Activated naive CD4-positive, alpha-beta T cell treated with anti-CD3 and anti-CD28 coated beads for 36 hours (primary cell): Measurements from ENCODE around the gene PDIK1L. TPM values are rescaled to one million over a fixed set of nuclear protein-coding genes. Genes with fewer than 3 reads are reported as not detected.
"Not testable (repeated sequence)": the region's sequence is repeated elsewhere in the genome, so short reads cannot be mapped to it uniquely, and the experiment has no call there.

Experiments
- CTCF ChIA-PET: fragments of 350-600 bp; sonication (Branson Sonifier 250); formaldehyde crosslinking; loops from one replicate; lab custom pipeline; 2021; ENCODE audit warnings: antibody characterized with exemption; lab: Charles Lee
- DNase-seq: peaks from one replicate; pipeline ENCODE4 v3.0.0-alpha.2; 2020
- H3K27ac Mint-ChIP-seq: one replicate; pipeline ENCODE4 v1.8.0; 2021; ENCODE audit warnings: mild to moderate bottlenecking, mixed read lengths
- H3K27me3 Mint-ChIP-seq: one replicate; pipeline ENCODE4 v1.8.0; 2021; ENCODE audit warnings: low read depth, mixed read lengths
- H3K36me3 Mint-ChIP-seq: one replicate; pipeline ENCODE4 v1.8.0; 2021; ENCODE audit warnings: low read depth, mixed read lengths
- H3K4me1 Mint-ChIP-seq: one replicate; pipeline ENCODE4 v1.8.0; 2021; ENCODE audit warnings: low read depth, mixed read lengths
- H3K4me3 Mint-ChIP-seq: one replicate; pipeline ENCODE4 v1.8.0; 2021; ENCODE audit warnings: mild to moderate bottlenecking, moderate library complexity, mixed read lengths
- H3K9me3 Mint-ChIP-seq: one replicate; pipeline ENCODE4 v1.8.0; 2021; ENCODE audit warnings: mixed read lengths
- intact Hi-C: fragments of 100-400 bp; cut with micrococcal nuclease; formaldehyde crosslinking; loops from one replicate; pipeline ENCODE4 v1.15.1; 2023
- total RNA-seq, 2 experiments: library from RNA; stranded (reverse); gene quantifications; one replicate each; pipeline ENCODE4 v1.2.3, GENCODE V29; 2021

The PDIK1L gene
- total RNA-seq, 2 experiments from 2014 or later, result 20.5 to 21.4 TPM

- H3K36me3 Mint-ChIP-seq, H3K4me1 Mint-ChIP-seq, H3K27ac Mint-ChIP-seq, DNase-seq, intact Hi-C loops, H3K4me3 Mint-ChIP-seq, CTCF ChIA-PET, H3K9me3 Mint-ChIP-seq: not testable (repeated sequence)
- H3K27me3 Mint-ChIP-seq, result peaks cover 13% of the 10 kb centered on the region
Measured at GRCh38 chr1:26093569-26093968, 18.1 kb upstream of the PDIK1L start.

GRCh38 chr1:26094076-26094669, 17.5 kb upstream of the PDIK1L start:
- Mint-ChIP-seq H3K4me3 (no peak overlapping the region), H3K36me3 (no peaks in the 10 kb centered on the region), H3K27me3 (peaks cover 13% of the 10 kb centered on the region), H3K27ac (no peak overlapping the region), H3K4me1 (no peaks in the 10 kb centered on the region), H3K9me3 (no peaks in the 10 kb centered on the region)
- CTCF ChIA-PET, result no interaction called here
- no peak for DNase-seq
- intact Hi-C loops, result no loop called here

- CTCF ChIA-PET, result no interaction called here
- no peaks in the 10 kb centered on the region for H3K36me3 Mint-ChIP-seq
- no peak for DNase-seq
- H3K4me3 Mint-ChIP-seq, result no peak overlapping the region
- H3K27ac Mint-ChIP-seq, result no peak overlapping the region
- no peaks in the 10 kb centered on the region for H3K4me1 Mint-ChIP-seq
- H3K27me3 Mint-ChIP-seq, result peaks cover 13% of the 10 kb centered on the region
- H3K9me3 Mint-ChIP-seq, result no peaks in the 10 kb centered on the region
- intact Hi-C loops, result no loop called here
Measured at GRCh38 chr1:26094677-26095383, 16.8 kb upstream of the PDIK1L start.

GRCh38 chr1:26096471-26096870, 15.2 kb upstream of the PDIK1L start:
- Mint-ChIP-seq H3K36me3 (no peaks in the 10 kb centered on the region), H3K4me1 (no peaks in the 10 kb centered on the region), H3K9me3 (no peaks in the 10 kb centered on the region), H3K27ac (no peak overlapping the region), H3K27me3 (peaks cover 7% of the 10 kb centered on the region), H3K4me3 (no peak overlapping the region)
- intact Hi-C loops, result no loop called here
- no peak for DNase-seq
- CTCF ChIA-PET, result interaction anchor here (2.0 kb wide), 1 partner anchor 49 kb away, joined by 9 read pairs; no protein-coding TSS in a partner anchor

- intact Hi-C loops, result no loop called here
- H3K36me3 Mint-ChIP-seq, result no peaks in the 10 kb centered on the region
- H3K4me1 Mint-ChIP-seq, result no peaks in the 10 kb centered on the region
- peaks cover 3% of the 10 kb centered on the region for H3K27me3 Mint-ChIP-seq
- DNase-seq, result no peak
- CTCF ChIA-PET, result interaction anchor here (2.0 kb wide), 1 partner anchor 47 kb away, joined by 9 read pairs; no protein-coding TSS in a partner anchor
- H3K27ac Mint-ChIP-seq, result no peak overlapping the region
- no peak overlapping the region for H3K4me3 Mint-ChIP-seq
- H3K9me3 Mint-ChIP-seq, result no peaks in the 10 kb centered on the region
Measured at GRCh38 chr1:26097696-26098095, 13.9 kb upstream of the PDIK1L start.

- H3K9me3 Mint-ChIP-seq, result no peaks in the 10 kb centered on the region
- intact Hi-C loops, result no loop called here
- H3K4me3 Mint-ChIP-seq, result no peak overlapping the region
- H3K27me3 Mint-ChIP-seq, result no peaks in the 10 kb centered on the region
- DNase-seq, result no peak
- no peaks in the 10 kb centered on the region for H3K36me3 Mint-ChIP-seq
- CTCF ChIA-PET, result interaction anchor here (1.0 kb wide), 1 partner anchor 9 kb away, joined by 3 read pairs; no protein-coding TSS in a partner anchor
- H3K4me1 Mint-ChIP-seq, result no peaks in the 10 kb centered on the region
- no peak overlapping the region for H3K27ac Mint-ChIP-seq
Measured at GRCh38 chr1:26098602-26099001, 13.0 kb upstream of the PDIK1L start.

GRCh38 chr1:26099780-26100179, 11.8 kb upstream of the PDIK1L start:
- Mint-ChIP-seq H3K9me3 (no peaks in the 10 kb centered on the region), H3K27ac (no peak overlapping the region), H3K4me1 (no peaks in the 10 kb centered on the region), H3K4me3 (no peak overlapping the region), H3K27me3 (no peaks in the 10 kb centered on the region), H3K36me3 (no peaks in the 10 kb centered on the region)
- intact Hi-C loops, result loop anchor here (10.0 kb wide), 1 partner anchor 295 kb away; no protein-coding TSS in a partner anchor
- DNase-seq, result no peak
- CTCF ChIA-PET, result interaction anchor here (0.6 to 1.7 kb wide), 7 partner anchors 27 to 317 kb away, joined by 3 to 7 read pairs (median 4); partner anchors contain the start of gene C1orf232

- CTCF ChIA-PET, result interaction anchor here (0.6 to 1.7 kb wide), 7 partner anchors 27 to 317 kb away, joined by 3 to 7 read pairs (median 4); partner anchors contain the start of gene C1orf232
- H3K4me3 Mint-ChIP-seq, H3K27ac Mint-ChIP-seq, H3K9me3 Mint-ChIP-seq, DNase-seq, H3K27me3 Mint-ChIP-seq, H3K4me1 Mint-ChIP-seq, H3K36me3 Mint-ChIP-seq: not testable (repeated sequence)
- intact Hi-C loops, result loop anchor here (10.0 kb wide), 1 partner anchor 295 kb away; no protein-coding TSS in a partner anchor
Measured at GRCh38 chr1:26100204-26100603, 11.4 kb upstream of the PDIK1L start.

- intact Hi-C loops, result loop anchor here (10.0 kb wide), 1 partner anchor 293 kb away; no protein-coding TSS in a partner anchor
- Mint-ChIP-seq H3K36me3 (no peaks in the 10 kb centered on the region), H3K27ac (no peak overlapping the region), H3K27me3 (no peaks in the 10 kb centered on the region), H3K9me3 (no peaks in the 10 kb centered on the region), H3K4me3 (no peak overlapping the region), H3K4me1 (peaks cover 4% of the 10 kb centered on the region)
- CTCF ChIA-PET, result interaction anchor here (0.9 to 7.8 kb wide), 8 partner anchors 21 to 220 kb away, joined by 3 to 143 read pairs (median 4); no protein-coding TSS in a partner anchor
- no peak for DNase-seq
Measured at GRCh38 chr1:26102119-26102518, 9.5 kb upstream of the PDIK1L start.

GRCh38 chr1:26102526-26102925, 9.1 kb upstream of the PDIK1L start:
- no peaks in the 10 kb centered on the region for H3K9me3 Mint-ChIP-seq
- intact Hi-C loops, result loop anchor here (10.0 kb wide), 1 partner anchor 292 kb away; no protein-coding TSS in a partner anchor
- DNase-seq, result no peak
- no peak overlapping the region for H3K4me3 Mint-ChIP-seq
- no peaks in the 10 kb centered on the region for H3K36me3 Mint-ChIP-seq
- H3K27ac Mint-ChIP-seq, result no peak overlapping the region
- CTCF ChIA-PET, result interaction anchor here (0.6 to 7.8 kb wide), 12 partner anchors 20 to 761 kb away, joined by 3 to 143 read pairs (median 3); partner anchors contain the start of gene CEP85
- peaks cover 4% of the 10 kb centered on the region for H3K4me1 Mint-ChIP-seq
- no peaks in the 10 kb centered on the region for H3K27me3 Mint-ChIP-seq

- not testable (repeated sequence) for H3K9me3 Mint-ChIP-seq, H3K27me3 Mint-ChIP-seq, H3K27ac Mint-ChIP-seq, DNase-seq, H3K36me3 Mint-ChIP-seq, H3K4me3 Mint-ChIP-seq, H3K4me1 Mint-ChIP-seq
- CTCF ChIA-PET, result interaction anchor here (0.6 to 7.8 kb wide), 8 partner anchors 15 to 325 kb away, joined by 3 to 143 read pairs (median 4); no protein-coding TSS in a partner anchor
- intact Hi-C loops, result loop anchor here (1.0 to 10.0 kb wide), 5 partner anchors 40 to 290 kb away; no protein-coding TSS in a partner anchor
Measured at GRCh38 chr1:26105226-26105548, 6.4 kb upstream of the PDIK1L start.
